GM19351 (cell line): ENCODE results near the gene GIGYF1.
A peak's percentile ranks its signal among the peaks of the same experiment; 100 is the strongest.

Experiments
- ATAC-seq: cut with Tn5 transposase; IDR thresholded peaks from one replicate; pipeline ENCODE4 v1.9.1; 2021; ENCODE audit warnings: mild to moderate bottlenecking, moderate library complexity; ENCODE audit not compliant: unreplicated experiment

The GIGYF1 gene

GRCh38 chr7:100632951-100633717 lies 60.9 kb downstream of the GIGYF1 start:
- ATAC-seq: peak; percentile 69

GRCh38 chr7:100630066-100630465 lies 64.0 kb downstream of the GIGYF1 start:
- ATAC-seq: no peak
